RWPE2 (cell line): ENCODE data around the gene KLK15.
"Not testable (repeated sequence)": the region's sequence is repeated elsewhere in the genome, so short reads cannot be mapped to it uniquely, and the experiment has no call there.

ENCODE experiments used
- ATAC-seq: fragments of 200-7000 bp; cut with Tn5 transposase; 3 replicates; pipeline ENCODE4 v1.9.1; 2021; ENCODE audit warnings: low read depth
- DNase-seq: peaks from one replicate; pipeline ENCODE4 v3.0.0-alpha.2; 2020; ENCODE audit warnings: low spot score
- H3K27ac ChIP-seq: fragments of 450-650 bp; 2 replicates; pipeline ENCODE4 v1.5.1; 2017; ENCODE audit warnings: mild to moderate bottlenecking; ENCODE audit not compliant: poor library complexity, severe bottlenecking
- H3K27me3 ChIP-seq: fragments of 250-450 bp; sonication (Bioruptor Pico); 2 replicates; pipeline ENCODE4 v1.5.1; 2021; ENCODE audit warnings: mild to moderate bottlenecking, moderate library complexity; ENCODE audit not compliant: insufficient read depth, poor library complexity, severe bottlenecking
- H3K36me3 ChIP-seq: fragments of 250-450 bp; sonication (Bioruptor Pico); 2 replicates; pipeline ENCODE4 v1.5.1; 2020; ENCODE audit warnings: low read depth, mild to moderate bottlenecking, moderate library complexity
- H3K4me1 ChIP-seq: fragments of 250-450 bp; sonication (Bioruptor Pico); 2 replicates; pipeline ENCODE4 v1.5.1; 2021; ENCODE audit warnings: mild to moderate bottlenecking, moderate library complexity; ENCODE audit not compliant: insufficient read depth, poor library complexity, severe bottlenecking
- H3K4me3 ChIP-seq: fragments of 250-450 bp; sonication (Bioruptor Pico); 2 replicates; pipeline ENCODE4 v1.5.1; 2021; ENCODE audit warnings: mild to moderate bottlenecking, moderate library complexity; ENCODE audit not compliant: severe bottlenecking
- H3K9me3 ChIP-seq: fragments of 250-450 bp; sonication (Bioruptor Pico); 2 replicates; pipeline ENCODE4 v1.5.1; 2021; ENCODE audit warnings: mild to moderate bottlenecking, moderate library complexity; ENCODE audit not compliant: severe bottlenecking
- TF ChIP-seq, protein P1 (sequence below): fragments of 450-650 bp; IDR thresholded peaks from one replicate; pipeline ENCODE4 v1.5.1; 2017; ENCODE audit warnings: mild to moderate bottlenecking, moderate library complexity; ENCODE audit not compliant: poor library complexity, severe bottlenecking

Gene KLK15

DNA sequence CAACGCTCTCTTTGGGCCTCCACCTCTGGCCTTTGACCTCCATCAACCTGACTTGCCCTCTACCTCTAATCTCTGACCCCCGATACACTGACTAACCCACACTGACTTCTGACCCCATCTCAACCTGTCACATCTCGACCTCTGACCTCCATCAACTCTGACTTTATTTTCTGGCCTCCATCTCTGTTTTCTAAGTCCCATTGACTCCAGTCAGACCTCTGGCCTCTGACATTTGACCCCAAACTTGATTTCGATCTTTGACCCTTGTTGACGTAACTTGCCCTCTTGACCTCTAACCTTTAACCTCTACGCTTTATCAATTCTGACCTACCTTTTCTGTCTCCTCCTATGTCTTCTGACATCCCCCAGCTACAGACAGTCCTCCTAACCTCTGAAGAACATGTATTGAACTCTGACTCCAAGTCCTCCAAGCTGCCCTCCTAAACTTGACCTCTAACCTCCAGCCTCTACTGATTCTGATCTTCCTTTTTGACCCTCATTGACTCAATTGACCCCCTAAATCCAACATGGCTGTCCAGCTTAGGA, 42.4 kb downstream of the KLK15 start:
- TF ChIP-seq, protein P1, sequence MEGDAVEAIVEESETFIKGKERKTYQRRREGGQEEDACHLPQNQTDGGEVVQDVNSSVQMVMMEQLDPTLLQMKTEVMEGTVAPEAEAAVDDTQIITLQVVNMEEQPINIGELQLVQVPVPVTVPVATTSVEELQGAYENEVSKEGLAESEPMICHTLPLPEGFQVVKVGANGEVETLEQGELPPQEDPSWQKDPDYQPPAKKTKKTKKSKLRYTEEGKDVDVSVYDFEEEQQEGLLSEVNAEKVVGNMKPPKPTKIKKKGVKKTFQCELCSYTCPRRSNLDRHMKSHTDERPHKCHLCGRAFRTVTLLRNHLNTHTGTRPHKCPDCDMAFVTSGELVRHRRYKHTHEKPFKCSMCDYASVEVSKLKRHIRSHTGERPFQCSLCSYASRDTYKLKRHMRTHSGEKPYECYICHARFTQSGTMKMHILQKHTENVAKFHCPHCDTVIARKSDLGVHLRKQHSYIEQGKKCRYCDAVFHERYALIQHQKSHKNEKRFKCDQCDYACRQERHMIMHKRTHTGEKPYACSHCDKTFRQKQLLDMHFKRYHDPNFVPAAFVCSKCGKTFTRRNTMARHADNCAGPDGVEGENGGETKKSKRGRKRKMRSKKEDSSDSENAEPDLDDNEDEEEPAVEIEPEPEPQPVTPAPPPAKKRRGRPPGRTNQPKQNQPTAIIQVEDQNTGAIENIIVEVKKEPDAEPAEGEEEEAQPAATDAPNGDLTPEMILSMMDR: no peak
- ATAC-seq: no peak
- no peak overlapping the region for H3K27ac ChIP-seq
- no peaks in the 10 kb centered on the region for H3K9me3 ChIP-seq
- H3K36me3 ChIP-seq: no peaks in the 10 kb centered on the region
- no peaks in the 10 kb centered on the region for H3K4me1 ChIP-seq
- DNase-seq: no peak
- no peak overlapping the region for H3K4me3 ChIP-seq
- H3K27me3 ChIP-seq: no peaks in the 10 kb centered on the region

DNA sequence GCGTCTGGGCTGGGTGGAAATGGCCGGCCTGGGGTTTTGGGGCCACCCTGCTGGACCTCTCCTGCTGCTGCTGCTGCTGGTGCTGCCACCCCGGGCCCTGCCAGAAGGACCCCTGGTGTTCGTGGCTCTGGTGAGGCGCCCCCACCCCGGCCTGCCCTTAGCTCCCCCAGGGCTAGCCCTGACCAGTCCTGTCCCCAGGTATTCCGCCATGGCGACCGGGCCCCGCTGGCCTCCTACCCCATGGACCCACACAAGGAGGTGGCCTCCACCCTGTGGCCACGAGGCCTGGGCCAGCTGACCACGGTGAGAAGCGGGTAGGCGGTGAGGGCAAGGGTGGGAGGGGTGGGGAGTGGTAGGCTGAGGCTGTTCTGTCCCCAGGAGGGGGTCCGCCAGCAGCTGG, 43.0 kb downstream of the KLK15 start, which contains the start of gene ACP4:
Gene ACP4, plus strand, starts transcription at position 20 of the 400 bp plus-strand sequence. Its CDS starts 0 bp downstream, at position 20.
- Histone ChIP-seq H3K4me1 (no peaks in the 10 kb centered on the region), H3K27ac (no peak within 1 kb of the TSS), H3K27me3 (no peaks in the 10 kb centered on the region), H3K36me3 (no peaks in the 10 kb centered on the region), H3K9me3 (no peaks in the 10 kb centered on the region), H3K4me3 (no peak within 1 kb of the TSS)
- TF ChIP-seq, protein P1: no peak
- DNase-seq (no peak), ATAC-seq (no peak)

DNA sequence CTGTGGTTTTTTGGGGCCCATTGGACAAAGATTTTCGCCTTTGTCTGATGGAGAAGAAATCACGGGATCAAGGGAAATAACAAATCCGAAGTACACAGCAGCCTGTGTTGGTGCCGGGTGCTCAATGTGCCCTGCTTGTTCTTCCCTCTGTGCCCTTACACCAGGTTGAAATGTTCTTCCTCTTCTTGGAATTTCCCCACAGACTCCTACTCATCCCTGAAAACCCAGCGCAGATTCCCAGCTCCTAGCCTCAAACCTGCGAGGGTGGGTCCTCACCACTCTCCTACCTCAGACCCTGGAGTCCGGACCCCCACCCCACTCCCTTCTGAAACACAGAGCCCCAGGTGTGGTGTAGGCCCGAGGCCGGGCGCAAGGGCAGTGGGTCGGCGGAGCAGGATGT, 48.0 kb downstream of the KLK15 start:
- Histone ChIP-seq H3K4me1 (no peaks in the 10 kb centered on the region), H3K27ac (no peak overlapping the region), H3K27me3 (peaks cover 4% of the 10 kb centered on the region), H3K36me3 (no peaks in the 10 kb centered on the region), H3K4me3 (no peak overlapping the region), H3K9me3 (no peaks in the 10 kb centered on the region)
- TF ChIP-seq, protein P1: no peak
- ATAC-seq (no peak), DNase-seq (no peak)

DNA sequence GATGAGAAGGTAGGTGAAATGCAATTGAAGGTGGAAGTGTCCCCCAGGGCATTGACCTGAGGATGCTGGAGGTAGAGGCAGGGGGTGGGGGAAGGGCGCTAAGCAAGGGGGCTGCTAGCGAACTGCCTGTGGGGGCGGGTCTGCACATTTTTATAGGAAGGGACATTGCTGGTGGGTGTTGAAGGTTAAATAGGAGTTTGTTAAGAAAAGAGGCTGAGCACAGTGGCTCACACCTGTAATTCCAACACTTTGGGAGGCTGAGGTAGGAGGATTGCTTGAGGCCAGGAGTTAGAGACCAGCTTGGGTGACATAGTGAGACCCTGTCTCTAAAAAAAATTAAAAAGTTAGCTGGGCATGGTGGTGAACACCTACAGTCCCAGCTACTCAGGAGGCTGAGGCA, 48.7 kb downstream of the KLK15 start:
- H3K27me3 ChIP-seq: peaks cover 11% of the 10 kb centered on the region
- no peak for DNase-seq
- no peaks in the 10 kb centered on the region for H3K36me3 ChIP-seq
- no peak overlapping the region for H3K4me3 ChIP-seq
- no peaks in the 10 kb centered on the region for H3K4me1 ChIP-seq
- no peak for ATAC-seq
- H3K9me3 ChIP-seq: no peaks in the 10 kb centered on the region
- TF ChIP-seq, protein P1: no peak
- no peak overlapping the region for H3K27ac ChIP-seq

DNA sequence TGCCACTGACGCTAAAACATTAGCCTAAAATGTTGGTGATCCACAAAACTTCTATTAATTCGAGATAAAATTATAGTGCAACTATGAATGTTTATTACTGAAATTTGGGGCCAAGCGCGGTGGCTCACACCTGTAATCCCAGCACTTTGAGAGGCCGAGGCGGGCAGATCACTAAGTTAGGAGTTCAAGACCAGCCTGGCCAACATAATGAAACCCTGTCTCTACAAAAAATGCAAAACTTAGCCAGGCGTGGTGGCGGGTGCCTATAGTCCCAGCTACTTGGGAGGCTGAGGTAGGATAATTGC, 49.6 kb downstream of the KLK15 start:
- H3K36me3 ChIP-seq, H3K4me3 ChIP-seq, DNase-seq, H3K9me3 ChIP-seq, H3K4me1 ChIP-seq, H3K27ac ChIP-seq, ATAC-seq: not testable (repeated sequence)
- TF ChIP-seq, protein P1: peak; percentile 59
- peaks cover 20% of the 10 kb centered on the region for H3K27me3 ChIP-seq
